ENCODE data around the gene PRKCH.
"Not testable (repeated sequence)": the region's sequence is repeated elsewhere in the genome, so short reads cannot be mapped to it uniquely, and the experiment has no call there.

PRKCH gene

DNA sequence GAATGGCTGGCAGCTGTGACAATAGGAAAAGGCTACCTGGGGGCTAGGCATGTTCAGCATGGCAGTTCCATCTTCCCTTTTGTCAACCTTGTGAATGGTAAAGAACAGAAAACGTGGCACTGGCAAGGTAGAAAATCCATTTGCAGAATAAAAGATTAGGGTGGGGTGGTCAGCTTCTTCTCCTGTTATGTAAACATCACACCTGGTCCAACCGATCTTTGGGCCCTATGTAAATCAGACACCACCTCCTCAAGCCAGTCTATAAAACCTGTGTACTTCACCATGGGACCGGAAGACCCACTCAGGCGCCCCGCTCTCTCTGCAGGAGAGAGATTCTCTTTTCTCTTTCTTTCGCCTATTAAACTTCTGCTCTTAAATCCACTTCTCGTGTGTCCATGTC lies 20.6 kb upstream of the PRKCH start:
- Histone ChIP-seq H2AFZ (ENCODE audit: low read depth, low read length) (no peak overlapping the region), H3K9ac (ENCODE audit: low read length) (no peak overlapping the region), H3K27me3 (ENCODE audit: control insufficient read depth in 1 of 2, insufficient read depth in 1 of 2, low read length in 2 of 2) (no peaks in the 10 kb centered on the region), H3K27ac (ENCODE audit: low read length, poor library complexity, severe bottlenecking) (no peak overlapping the region), H3K4me1 (ENCODE audit: control insufficient read depth, insufficient read depth, low read depth, low read length) (no peaks in the 10 kb centered on the region), H2BK5ac (ENCODE audit: low read depth, low read length, poor library complexity, severe bottlenecking) (no peak overlapping the region), H3K4me3 (ENCODE audit: insufficient read depth in 1 of 2, low read depth in 1 of 2, low read length in 2 of 2) (no peak overlapping the region), H3K18ac (ENCODE audit: low read depth in 1 of 2, low read length in 2 of 2) (no peak overlapping the region), H2BK12ac (ENCODE audit: low read length in 2 of 2) (no peak overlapping the region), H3K36me3 (ENCODE audit: control insufficient read depth in 1 of 2, insufficient read depth in 2 of 2, low read depth in 1 of 2, low read length in 2 of 2) (no peaks in the 10 kb centered on the region), H4K91ac (ENCODE audit: low read length) (no peak overlapping the region), H3K14ac (ENCODE audit: low read length in 2 of 2) (no peak overlapping the region), H3K79me1 (replicated peaks; ENCODE audit: low read length, poor library complexity, severe bottlenecking) (no peaks in the 10 kb centered on the region), H2BK15ac (ENCODE audit: low read depth, poor library complexity, severe bottlenecking) (no peak overlapping the region), H3K9me3 (ENCODE audit: control insufficient read depth, low read length) (peaks cover 10% of the 10 kb centered on the region), H2AK5ac (ENCODE audit: low read length, severe bottlenecking) (no peak overlapping the region), H3K4me2 (ENCODE audit: low read length, poor library complexity, severe bottlenecking) (no peak overlapping the region), H2BK120ac (ENCODE audit: low read depth, low read length) (no peak overlapping the region), H3K4ac (ENCODE audit: low read depth in 1 of 2, low read length in 2 of 2) (no peak overlapping the region), H3K23ac (ENCODE audit: low read length in 2 of 2) (no peak overlapping the region), H4K8ac (ENCODE audit: low read length) (no peak overlapping the region)
- WGBS: 72% methylated on average over 7 of the region's 7 CpGs
- DNase-seq: no peak

DNA sequence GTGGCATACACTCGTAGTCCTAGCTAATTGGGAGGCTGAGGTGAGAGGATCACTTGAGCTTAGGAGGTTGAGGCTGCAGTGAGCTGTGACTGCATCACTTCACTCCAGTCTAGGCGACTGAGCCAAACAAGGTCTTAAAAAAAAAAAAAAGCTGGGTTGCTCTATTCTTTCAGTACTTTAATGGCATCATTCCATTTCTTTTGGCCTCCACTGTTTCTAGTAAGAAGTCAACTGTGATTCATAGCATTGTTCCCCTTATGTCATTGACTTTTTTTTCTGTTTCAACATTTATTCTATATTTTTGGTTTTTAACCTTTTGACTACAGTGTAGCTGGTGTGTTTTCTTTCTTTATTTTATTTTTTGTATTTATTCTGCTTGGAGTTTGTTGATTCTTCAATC lies 16.7 kb upstream of the PRKCH start:
- DNase-seq: no peak
- no peak overlapping the region for H4K91ac ChIP-seq (ENCODE audit: low read length)
- no peak overlapping the region for H2BK120ac ChIP-seq (ENCODE audit: low read depth, low read length)
- H3K4me3 ChIP-seq (ENCODE audit: insufficient read depth in 1 of 2, low read depth in 1 of 2, low read length in 2 of 2): no peak overlapping the region
- no peak overlapping the region for H2BK12ac ChIP-seq (ENCODE audit: low read length in 2 of 2)
- H3K4me2 ChIP-seq (ENCODE audit: low read length, poor library complexity, severe bottlenecking): no peak overlapping the region
- no peak overlapping the region for H2BK15ac ChIP-seq (ENCODE audit: low read depth, poor library complexity, severe bottlenecking)
- no peak overlapping the region for H3K23ac ChIP-seq (ENCODE audit: low read length in 2 of 2)
- H3K79me1 ChIP-seq (replicated peaks; ENCODE audit: low read length, poor library complexity, severe bottlenecking): no peaks in the 10 kb centered on the region
- H3K14ac ChIP-seq (ENCODE audit: low read length in 2 of 2): no peak overlapping the region
- no peak overlapping the region for H2AFZ ChIP-seq (ENCODE audit: low read depth, low read length)
- H2AK5ac ChIP-seq (ENCODE audit: low read length, severe bottlenecking): no peak overlapping the region
- H3K9ac ChIP-seq (ENCODE audit: low read length): no peak overlapping the region
- no peaks in the 10 kb centered on the region for H3K36me3 ChIP-seq (ENCODE audit: control insufficient read depth in 1 of 2, insufficient read depth in 2 of 2, low read depth in 1 of 2, low read length in 2 of 2)
- no peak overlapping the region for H2BK5ac ChIP-seq (ENCODE audit: low read depth, low read length, poor library complexity, severe bottlenecking)
- H4K8ac ChIP-seq (ENCODE audit: low read length): no peak overlapping the region
- no peaks in the 10 kb centered on the region for H3K27me3 ChIP-seq (ENCODE audit: control insufficient read depth in 1 of 2, insufficient read depth in 1 of 2, low read length in 2 of 2)
- no peak overlapping the region for H3K18ac ChIP-seq (ENCODE audit: low read depth in 1 of 2, low read length in 2 of 2)
- no peaks in the 10 kb centered on the region for H3K4me1 ChIP-seq (ENCODE audit: control insufficient read depth, insufficient read depth, low read depth, low read length)
- 57% methylated on average over 2 of the region's 2 CpGs for WGBS
- no peak overlapping the region for H3K27ac ChIP-seq (ENCODE audit: low read length, poor library complexity, severe bottlenecking)
- H3K9me3 ChIP-seq (ENCODE audit: control insufficient read depth, low read length): peaks cover 14% of the 10 kb centered on the region
- H3K4ac ChIP-seq (ENCODE audit: low read depth in 1 of 2, low read length in 2 of 2): no peak overlapping the region

DNA sequence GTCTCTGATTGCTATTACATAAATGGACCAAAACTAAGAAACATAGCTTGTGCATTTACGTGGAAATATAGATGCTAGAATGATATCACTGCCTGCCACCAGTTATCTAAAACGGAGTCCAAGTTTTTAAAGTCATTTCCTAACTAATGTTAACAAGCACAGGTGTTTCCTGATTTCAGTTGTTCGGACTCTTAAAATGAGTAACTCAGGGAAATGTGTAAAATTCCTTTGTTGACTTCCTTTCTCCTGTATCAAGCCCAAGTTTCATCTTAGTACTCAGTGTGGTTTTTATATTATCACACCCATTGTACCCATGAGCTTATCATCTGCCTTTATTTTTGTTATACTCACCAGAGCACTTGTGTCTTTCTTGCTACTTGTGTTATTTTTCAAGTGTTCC lies 13.2 kb upstream of the PRKCH start:
- no peak for DNase-seq
- Histone ChIP-seq H2AK5ac (ENCODE audit: low read length, severe bottlenecking) (no peak overlapping the region), H4K91ac (ENCODE audit: low read length) (no peak overlapping the region), H3K9ac (ENCODE audit: low read length) (no peak overlapping the region), H2BK12ac (ENCODE audit: low read length in 2 of 2) (no peak overlapping the region), H2BK15ac (ENCODE audit: low read depth, poor library complexity, severe bottlenecking) (no peak overlapping the region), H3K4me1 (ENCODE audit: control insufficient read depth, insufficient read depth, low read depth, low read length) (no peaks in the 10 kb centered on the region), H3K27me3 (ENCODE audit: control insufficient read depth in 1 of 2, insufficient read depth in 1 of 2, low read length in 2 of 2) (no peaks in the 10 kb centered on the region), H2BK120ac (ENCODE audit: low read depth, low read length) (no peak overlapping the region), H2AFZ (ENCODE audit: low read depth, low read length) (no peak overlapping the region), H3K4me2 (ENCODE audit: low read length, poor library complexity, severe bottlenecking) (no peak overlapping the region), H2BK5ac (ENCODE audit: low read depth, low read length, poor library complexity, severe bottlenecking) (no peak overlapping the region), H3K18ac (ENCODE audit: low read depth in 1 of 2, low read length in 2 of 2) (no peak overlapping the region), H3K79me1 (replicated peaks; ENCODE audit: low read length, poor library complexity, severe bottlenecking) (no peaks in the 10 kb centered on the region), H3K14ac (ENCODE audit: low read length in 2 of 2) (no peak overlapping the region), H3K9me3 (ENCODE audit: control insufficient read depth, low read length) (peaks cover 4% of the 10 kb centered on the region), H3K27ac (ENCODE audit: low read length, poor library complexity, severe bottlenecking) (no peak overlapping the region), H3K4me3 (ENCODE audit: insufficient read depth in 1 of 2, low read depth in 1 of 2, low read length in 2 of 2) (no peak overlapping the region), H3K36me3 (ENCODE audit: control insufficient read depth in 1 of 2, insufficient read depth in 2 of 2, low read depth in 1 of 2, low read length in 2 of 2) (no peaks in the 10 kb centered on the region), H3K4ac (ENCODE audit: low read depth in 1 of 2, low read length in 2 of 2) (no peak overlapping the region), H3K23ac (ENCODE audit: low read length in 2 of 2) (no peak overlapping the region), H4K8ac (ENCODE audit: low read length) (no peak overlapping the region)
- WGBS: 86% methylated on average over 2 of the region's 3 CpGs

DNA sequence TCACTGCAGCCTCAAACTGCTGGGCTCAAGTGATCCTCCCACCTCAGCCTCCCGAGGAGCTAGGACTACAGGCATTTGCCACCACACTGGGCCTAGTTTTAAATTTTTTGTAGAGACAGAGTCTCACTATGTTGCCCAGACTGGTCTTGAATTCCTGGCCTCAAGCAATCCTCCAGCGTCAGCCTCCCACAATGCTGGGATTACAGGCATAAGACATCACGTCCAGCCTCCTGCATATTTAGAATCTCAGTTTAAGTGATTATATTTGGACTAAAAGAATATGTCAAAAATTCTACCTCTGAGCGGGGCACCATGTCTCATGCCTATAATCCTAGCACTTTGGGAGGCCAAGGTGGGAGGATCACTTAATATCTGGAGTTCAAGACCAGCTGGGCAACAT lies 12.7 kb upstream of the PRKCH start:
- H2AK5ac ChIP-seq (ENCODE audit: low read length, severe bottlenecking); H3K4me3 ChIP-seq (ENCODE audit: insufficient read depth in 1 of 2, low read depth in 1 of 2, low read length in 2 of 2); H3K9me3 ChIP-seq (ENCODE audit: control insufficient read depth, low read length); H2BK12ac ChIP-seq (ENCODE audit: low read length in 2 of 2); H3K14ac ChIP-seq (ENCODE audit: low read length in 2 of 2); H2BK120ac ChIP-seq (ENCODE audit: low read depth, low read length); H3K27me3 ChIP-seq (ENCODE audit: control insufficient read depth in 1 of 2, insufficient read depth in 1 of 2, low read length in 2 of 2); H2BK5ac ChIP-seq (ENCODE audit: low read depth, low read length, poor library complexity, severe bottlenecking); H4K8ac ChIP-seq (ENCODE audit: low read length); H3K9ac ChIP-seq (ENCODE audit: low read length); H2AFZ ChIP-seq (ENCODE audit: low read depth, low read length); H3K27ac ChIP-seq (ENCODE audit: low read length, poor library complexity, severe bottlenecking); H3K23ac ChIP-seq (ENCODE audit: low read length in 2 of 2); H3K18ac ChIP-seq (ENCODE audit: low read depth in 1 of 2, low read length in 2 of 2); H4K91ac ChIP-seq (ENCODE audit: low read length); H3K4ac ChIP-seq (ENCODE audit: low read depth in 1 of 2, low read length in 2 of 2); H2BK15ac ChIP-seq (ENCODE audit: low read depth, poor library complexity, severe bottlenecking); H3K36me3 ChIP-seq (ENCODE audit: control insufficient read depth in 1 of 2, insufficient read depth in 2 of 2, low read depth in 1 of 2, low read length in 2 of 2); H3K79me1 ChIP-seq (replicated peaks; ENCODE audit: low read length, poor library complexity, severe bottlenecking); H3K4me1 ChIP-seq (ENCODE audit: control insufficient read depth, insufficient read depth, low read depth, low read length); DNase-seq; H3K4me2 ChIP-seq (ENCODE audit: low read length, poor library complexity, severe bottlenecking): not testable (repeated sequence)
- 64% methylated on average over 2 of the region's 4 CpGs for WGBS

All from mesenchymal stem cell (in vitro differentiated cells and primary cell).